DOHH2 (cell line): ENCODE measurements around the gene ADRA2B.
"Not testable (repeated sequence)": the region's sequence is repeated elsewhere in the genome, so short reads cannot be mapped to it uniquely, and the experiment has no call there.

Experiments
- CTCF ChIP-seq: fragments of 200-600 bp; sonication (generic); IDR thresholded peaks from one replicate; pipeline ENCODE4 v1.5.1; 2014; ENCODE audit warnings: antibody characterized with exemption, mild to moderate bottlenecking, low read depth, low read length; ENCODE audit not compliant: poor library complexity, severe bottlenecking
- EZH2phosphoT487 ChIP-seq: fragments of 200-600 bp; sonication (generic); IDR thresholded peaks from 2 replicates; pipeline ENCODE4 v1.6.1; 2017; ENCODE audit warnings: borderline replicate concordance, mild to moderate bottlenecking, antibody characterized with exemption, low read length, moderate library complexity, mixed read lengths

GRCh38 chr2:96141624-96141967 lies 25.2 kb upstream of the ADRA2B start:
- not testable (repeated sequence) for TF ChIP-seq CTCF, EZH2phosphoT487
